HG02938 (cell line): Measurements from ENCODE around the gene LRBA.
"Not testable (repeated sequence)": the region's sequence is repeated elsewhere in the genome, so short reads cannot be mapped to it uniquely, and the experiment has no call there.

Experiments used
- ATAC-seq: cut with Tn5 transposase; IDR thresholded peaks from one replicate; pipeline ENCODE4 v1.9.1; 2021; ENCODE audit warnings: mild to moderate bottlenecking, moderate library complexity; ENCODE audit not compliant: unreplicated experiment

LRBA gene

DNA sequence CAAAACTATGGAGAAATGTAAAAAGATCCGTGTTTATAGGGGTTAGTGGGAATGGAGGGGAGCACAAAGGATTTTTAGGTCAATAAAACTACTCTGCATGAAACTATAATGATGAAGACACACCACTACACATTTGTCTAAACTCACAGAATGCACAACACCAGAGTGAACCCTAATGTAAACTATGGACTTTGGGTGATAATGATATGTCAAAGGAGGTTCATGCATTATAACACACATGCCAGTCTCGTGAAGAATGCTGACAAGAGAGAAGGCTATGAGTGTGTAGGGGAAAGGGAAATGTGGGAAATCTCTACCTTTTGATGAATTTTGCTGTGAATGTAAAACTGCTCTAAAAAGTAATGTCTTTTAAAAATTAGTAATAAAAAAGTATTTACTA, 249.9 kb downstream of the LRBA start:
- no peak for ATAC-seq

DNA sequence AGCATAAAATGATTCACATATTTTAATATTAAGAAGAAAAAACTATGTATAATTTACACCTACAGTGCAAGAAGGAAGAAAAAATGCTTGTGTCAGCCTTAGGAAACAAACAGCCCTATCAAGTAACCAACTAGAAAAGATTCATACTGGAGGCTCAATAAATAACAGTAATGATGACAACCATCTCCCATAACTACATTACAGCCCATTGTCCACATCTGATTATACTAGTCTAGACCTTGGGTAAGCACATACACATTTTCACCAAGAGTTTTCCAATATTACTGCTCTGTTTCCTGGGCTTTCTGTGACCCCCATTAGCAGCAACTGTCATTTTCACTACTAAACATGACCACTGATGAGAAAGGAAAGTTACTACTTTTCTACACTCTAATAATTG, 263.4 kb downstream of the LRBA start:
- no peak for ATAC-seq

DNA sequence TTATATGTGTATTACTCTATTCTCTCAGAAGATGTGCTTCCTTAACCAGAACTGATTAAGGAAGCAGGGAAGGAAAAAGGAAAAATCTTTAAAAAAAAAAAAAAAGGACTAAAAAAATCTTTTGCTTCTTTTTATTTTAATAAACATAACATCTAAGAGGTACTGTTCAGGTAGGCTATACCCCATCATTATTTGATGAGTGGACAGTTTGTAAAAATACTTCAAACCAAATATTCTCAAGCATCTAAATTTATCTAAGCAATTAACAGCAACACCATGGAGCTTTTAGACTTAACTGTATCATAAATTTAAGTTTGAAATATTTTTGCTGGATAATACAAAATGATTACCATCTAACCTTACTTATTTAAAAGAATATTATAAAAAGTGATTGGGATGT, 264.3 kb downstream of the LRBA start:
- ATAC-seq, result no peak

DNA sequence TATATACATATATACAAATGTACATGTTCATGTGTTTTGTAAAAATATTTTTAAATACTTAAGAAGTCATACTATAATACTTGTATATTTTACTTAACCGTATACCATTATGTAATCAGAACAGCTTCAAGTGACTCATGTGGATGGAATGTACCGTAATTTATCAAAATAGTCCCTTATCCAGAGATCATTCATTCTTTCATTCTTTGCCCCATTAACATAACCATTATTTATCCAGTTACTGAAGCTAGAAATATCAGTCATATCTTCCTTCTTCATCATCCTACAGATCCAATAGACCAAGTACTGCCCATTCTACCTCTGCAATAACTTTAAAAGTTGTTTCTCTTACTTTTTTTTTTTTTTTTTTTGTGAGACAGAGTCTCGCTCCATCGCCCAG, 268.9 kb downstream of the LRBA start:
- no peak for ATAC-seq

DNA sequence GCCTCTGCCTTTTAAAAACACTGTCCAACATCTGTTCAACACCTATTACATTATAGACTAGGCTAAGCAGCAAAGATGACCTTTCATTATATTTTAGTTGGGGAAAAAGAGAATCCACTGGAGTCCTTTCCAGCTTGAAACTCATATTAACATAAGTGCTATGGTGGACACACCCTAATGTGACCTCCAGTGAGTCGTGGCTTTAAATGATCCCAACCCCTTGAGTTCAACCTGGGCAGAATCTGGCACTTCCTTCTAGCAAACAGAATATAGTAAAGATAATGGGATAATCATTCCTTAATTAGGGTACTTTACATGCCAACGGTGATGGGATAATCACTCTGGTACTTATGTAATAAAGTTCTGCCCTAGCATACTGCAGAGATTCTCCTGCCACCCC, 270.5 kb downstream of the LRBA start:
- no peak for ATAC-seq

DNA sequence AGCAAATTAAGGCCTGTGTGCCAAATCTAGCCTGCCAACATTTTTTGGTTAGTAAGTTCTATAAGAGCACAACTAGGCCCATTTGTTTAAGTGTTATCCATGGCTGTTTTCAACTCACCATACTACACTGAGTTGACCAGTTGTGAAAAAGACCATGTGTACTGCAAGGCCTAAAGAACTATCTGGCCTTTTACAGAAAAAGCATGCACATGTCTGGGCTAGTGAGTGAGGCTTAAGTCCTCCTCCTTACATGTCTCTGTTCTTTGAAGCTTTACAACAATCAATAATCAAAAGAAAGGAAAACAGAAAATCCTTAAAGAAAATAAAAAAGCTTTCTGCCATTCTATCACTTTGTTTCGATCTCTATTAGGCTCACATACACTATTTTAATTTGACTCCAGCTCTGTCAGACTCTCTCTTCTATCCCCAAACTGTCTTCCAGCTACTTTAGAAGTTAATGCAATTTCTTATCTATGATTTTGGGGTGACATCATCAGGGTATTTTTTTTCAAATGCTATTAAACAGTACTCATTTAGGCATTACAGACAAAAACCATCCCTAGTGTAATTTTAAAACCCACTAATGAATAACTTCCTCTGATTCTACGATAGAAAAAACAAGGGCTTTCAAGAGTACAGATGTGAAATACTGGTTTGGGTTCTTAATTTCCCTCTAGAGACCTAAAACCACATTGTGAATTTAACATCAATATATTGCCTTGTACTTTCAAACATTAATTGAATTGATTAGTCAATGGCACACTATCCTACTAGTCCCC, 271.3 kb downstream of the LRBA start:
- ATAC-seq, result no peak

DNA sequence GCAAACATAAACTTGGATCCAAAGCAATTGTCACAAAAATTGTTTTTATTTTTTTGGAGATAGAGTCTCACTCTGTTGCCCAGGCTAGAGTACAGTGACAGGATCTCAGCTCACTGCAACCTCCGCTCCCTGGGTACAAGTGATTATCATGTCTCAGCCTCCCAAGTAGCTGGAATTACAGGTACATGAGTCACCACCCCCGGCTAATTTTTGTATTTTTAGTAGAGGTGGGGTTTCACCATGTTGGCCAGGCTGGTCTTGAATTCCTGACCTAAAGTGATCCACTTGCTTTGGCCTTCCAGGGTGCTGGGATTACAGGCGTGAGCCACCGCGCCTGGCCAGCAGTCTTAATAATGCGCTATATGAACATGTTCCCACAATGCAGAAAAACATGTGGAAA, 272.2 kb downstream of the LRBA start:
- ATAC-seq, result not testable (repeated sequence)

DNA sequence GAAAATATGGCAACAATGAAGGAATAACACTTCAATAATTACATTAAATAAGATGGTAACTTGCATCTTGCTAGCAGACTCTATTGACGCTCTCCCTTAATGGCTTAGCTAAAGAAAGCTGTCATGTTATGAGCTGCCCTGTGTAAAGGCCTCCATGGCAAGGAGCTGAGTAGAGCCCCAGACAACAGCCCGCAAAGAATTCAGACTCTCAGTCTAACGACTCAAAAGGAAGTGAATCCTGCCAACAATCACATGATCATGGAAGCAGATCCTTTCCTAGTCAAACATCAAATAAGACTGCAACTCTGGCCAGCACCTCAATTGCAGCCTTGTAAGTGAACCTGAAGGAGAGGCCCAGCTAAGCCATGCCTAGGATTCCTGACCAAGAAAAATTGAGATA, 275.5 kb downstream of the LRBA start:
- no peak for ATAC-seq

DNA sequence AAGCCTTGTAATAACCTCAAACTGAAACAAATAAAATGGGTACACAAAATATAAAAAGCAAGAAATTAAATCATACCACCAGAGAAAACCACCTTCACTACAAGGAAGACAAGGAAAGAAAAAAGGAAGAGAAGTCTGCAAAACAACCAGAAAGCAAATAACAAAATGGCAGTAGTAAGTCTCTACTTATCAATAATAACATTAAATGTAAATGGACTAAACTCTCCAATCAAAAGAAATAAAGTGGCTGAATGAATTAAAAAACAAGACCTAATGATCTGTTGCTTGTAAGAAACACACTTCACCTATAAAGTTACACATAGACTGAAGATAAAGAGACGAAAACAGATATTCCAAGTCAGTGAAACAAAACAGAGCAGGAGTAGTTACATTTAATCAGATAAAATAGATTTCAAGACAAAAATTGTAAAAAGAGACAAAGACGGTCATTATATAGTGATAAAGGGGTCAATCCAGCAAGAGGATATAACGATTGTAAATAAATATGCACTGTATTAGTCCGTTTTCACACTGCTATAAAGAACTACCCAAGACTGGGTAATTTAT, 289.0 kb downstream of the LRBA start:
- ATAC-seq, result no peak

DNA sequence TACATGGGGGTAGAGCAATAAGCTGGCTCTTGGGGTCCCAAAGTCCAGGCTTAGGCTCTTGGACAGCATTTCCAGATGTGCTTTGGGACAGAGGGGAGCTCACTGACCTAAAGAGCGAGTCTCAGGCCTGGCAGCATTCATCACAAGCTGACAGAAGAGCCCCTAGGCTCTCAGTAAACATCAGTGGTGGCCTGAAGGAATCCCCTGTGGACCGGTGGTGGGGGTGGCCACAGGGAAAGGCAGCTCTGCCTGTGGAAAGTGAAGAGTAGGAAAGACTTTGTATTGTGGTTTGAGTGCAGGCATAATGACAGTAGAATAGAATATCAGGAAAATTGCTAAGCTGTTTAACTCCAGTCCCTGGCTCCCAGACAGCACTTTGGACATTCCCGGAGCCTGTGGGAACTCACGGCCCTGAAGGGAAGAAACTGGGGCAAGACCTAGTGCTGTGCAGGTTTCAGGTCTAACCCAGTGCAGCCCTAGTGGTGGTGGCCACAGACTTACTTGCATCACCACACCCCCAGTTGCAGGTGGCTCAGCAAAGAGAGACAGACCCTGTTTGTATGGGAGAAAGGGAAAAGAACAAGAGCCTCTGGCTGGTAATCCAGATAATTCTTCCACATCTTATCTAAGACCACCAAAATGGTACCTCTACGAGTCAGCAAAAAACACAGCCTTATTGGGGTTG, 291.2 kb downstream of the LRBA start:
- no peak for ATAC-seq

DNA sequence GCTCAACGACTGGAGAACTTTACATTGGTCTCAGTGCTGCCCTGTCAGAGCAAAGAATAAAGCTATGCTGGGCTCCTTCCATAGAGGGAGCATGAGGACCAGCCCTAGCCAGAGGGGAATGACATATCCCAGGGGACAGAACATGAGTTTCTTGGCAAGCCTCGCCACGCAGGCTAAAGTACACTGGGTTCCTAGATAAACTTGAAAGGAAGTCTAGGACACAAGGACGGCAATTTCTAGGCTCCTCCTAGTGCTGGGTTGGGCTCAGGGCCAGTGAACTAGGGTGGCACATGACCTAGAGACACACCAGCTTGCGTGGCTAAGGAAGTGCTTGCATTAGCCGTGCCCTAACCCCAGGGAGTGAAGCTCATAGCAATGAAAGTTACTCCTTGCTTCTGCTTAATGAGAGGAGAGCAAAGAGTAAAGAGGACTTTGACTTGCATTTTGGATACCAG, 292.1 kb downstream of the LRBA start:
- no peak for ATAC-seq

DNA sequence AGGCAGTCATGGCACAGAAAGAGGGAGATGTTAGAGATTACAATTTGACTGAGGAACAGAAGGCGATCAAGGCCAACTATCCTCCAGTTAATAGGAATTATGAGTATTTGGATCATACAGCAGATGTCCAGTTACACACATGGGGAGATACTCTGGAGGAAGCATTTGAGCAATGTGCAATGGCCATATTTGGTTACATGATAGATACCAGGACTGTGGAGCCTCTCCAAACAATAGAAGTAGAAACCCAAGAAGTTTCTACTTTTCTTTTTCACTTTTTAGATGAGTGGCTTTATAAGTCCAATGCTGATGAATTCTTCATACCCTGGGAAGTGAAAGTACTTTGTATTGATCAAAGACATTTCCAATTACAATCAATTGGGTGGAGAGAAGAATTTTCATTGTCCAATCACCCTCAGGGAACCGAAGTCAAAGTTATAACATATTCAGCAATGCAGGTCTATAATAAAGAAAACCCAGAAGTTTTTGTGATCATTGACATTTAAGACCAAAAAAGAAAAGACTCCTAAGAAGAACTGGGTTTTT, 294.0 kb downstream of the LRBA start:
- ATAC-seq, result no peak

DNA sequence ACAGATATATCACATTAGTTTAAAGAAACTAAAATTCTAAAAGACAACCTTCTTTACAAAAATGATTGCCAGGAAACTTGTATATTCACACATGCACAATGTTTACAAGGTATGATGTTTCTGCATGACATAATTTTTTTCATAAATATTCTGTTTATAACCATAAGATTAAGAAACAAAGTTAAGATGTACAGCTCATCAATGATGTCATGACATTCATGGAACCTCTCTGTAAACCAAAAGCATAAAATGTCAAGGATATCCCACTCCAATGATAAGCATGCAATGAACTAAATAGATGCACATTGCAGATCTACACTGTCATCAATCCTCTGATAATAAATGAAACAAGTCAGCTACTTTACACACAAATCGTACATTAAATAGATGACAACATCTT, 297.1 kb downstream of the LRBA start:
- ATAC-seq, result no peak

DNA sequence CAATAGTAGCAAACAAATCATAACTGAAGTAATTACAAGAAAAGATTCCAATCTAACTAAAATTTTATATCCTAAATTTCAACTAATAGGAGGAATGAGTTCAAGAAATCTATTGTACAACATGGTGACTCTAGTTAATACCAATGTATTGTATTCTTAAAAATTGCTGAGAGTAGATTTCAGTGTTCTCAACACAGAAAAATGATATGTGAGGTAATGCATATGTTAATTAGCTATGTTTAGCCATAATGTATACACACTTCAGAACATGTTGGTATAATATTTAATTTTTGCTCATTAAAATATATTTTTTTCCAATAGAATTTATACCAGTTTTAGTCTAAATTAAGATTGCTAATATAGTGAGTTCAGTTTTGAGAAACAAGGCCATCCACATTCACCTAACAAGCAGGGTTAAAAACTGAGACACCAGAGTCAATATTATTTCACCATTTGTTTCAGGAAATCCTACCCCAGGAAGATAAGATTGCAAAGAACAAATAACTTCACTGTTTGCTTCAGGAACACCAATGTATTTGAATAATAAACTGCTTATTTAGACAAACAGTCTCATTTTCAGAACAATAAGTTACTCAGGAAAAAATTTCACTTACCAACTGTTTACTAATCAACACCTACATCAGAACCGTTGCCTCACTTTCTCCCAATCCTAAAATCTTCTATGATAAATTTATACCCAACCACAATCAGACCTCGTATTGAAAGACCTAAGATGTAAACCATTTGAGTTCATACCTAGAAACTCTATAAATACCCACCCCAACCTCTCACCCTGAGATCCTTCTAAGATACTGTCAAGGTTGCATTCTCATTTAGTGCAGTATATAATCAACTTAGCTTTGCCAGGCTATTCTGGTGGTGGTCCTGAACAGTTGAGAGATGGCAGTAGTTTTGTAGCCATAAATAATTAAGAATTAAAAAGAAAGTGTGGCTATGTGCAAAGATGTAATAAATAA, 300.3 kb downstream of the LRBA start:
- ATAC-seq, result no peak

DNA sequence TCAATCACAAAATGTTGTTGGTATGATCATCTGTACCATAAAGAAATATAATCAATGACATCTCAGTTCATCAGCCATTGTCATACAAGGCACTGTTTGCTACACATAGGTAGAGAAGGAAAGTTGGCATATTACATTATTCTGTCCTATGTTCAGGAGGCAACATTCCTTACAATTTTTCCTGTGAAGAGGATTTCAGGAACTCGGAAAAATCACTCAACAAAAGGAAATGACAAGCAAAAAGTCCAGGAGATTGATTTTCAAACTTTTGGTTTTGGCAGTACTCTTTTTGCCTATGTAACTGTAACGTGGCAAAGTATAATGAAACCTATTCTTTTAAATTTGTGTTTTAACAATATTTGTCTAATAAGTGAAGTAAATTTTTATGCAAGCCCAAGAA, 301.8 kb downstream of the LRBA start:
- ATAC-seq, result no peak

DNA sequence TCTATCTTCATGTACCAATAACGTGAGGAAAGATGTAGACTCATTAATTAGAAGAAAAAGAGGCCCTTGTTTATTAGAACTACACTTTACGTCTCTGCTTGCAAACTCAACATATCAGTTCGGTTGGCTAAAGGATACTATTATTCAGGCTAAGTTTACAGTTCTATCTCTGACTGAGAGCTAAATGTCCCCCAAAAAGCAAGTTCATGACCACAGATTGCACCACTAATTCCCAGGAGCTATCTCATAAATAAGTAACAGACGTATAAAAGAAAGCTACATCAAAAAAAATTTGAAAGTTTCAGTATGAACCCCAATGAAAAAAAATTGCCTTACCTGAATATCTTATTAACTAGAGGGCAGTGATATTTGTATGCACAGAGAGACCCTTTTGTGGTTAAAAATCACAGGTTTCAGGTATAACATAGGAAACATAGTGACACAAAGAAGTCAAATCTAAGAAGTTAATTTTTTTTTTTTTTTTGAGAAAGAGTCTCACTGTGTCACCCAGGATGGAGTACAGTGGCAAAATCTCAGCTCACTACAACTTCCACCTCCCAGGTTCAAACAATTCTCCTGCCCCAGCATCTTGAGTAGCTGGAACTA, 304.2 kb downstream of the LRBA start:
- ATAC-seq, result no peak

DNA sequence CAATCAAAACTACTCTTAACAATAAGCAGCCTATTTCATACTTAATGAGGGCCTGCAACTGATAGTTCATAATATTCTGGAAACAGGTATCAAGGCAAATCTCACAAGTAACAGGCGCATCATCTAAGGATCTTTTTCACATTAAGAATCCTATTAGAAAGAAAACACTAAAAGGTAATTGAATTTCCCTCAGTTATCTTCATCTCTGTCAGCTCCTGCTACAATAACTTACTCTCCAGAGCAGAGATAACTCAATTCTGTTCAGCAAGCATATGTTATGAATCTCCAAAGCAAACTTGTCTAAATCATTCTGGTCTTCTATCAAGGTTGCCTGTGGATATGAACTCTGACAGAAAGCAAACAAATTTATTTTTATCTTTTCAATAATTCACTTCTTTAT, 307.1 kb downstream of the LRBA start:
- no peak for ATAC-seq

DNA sequence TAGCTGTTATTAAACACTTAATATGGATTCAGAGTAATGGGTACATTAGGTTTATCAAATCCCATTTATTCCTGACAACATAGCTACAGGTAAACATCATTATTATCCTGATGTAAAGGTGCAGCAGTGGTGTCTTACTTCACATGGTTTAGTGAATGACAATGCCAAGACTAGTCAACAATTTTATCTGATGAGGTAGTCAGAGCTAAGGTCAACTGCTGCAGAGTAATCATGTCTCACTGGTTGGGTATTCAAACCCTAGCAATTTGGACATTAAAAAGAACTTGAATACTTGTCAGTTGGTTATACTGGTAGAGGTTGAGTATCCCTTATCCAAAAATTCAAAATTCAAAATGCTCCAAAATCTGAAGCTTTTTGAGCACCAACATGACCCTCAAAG, 315.5 kb downstream of the LRBA start:
- ATAC-seq, result no peak

DNA sequence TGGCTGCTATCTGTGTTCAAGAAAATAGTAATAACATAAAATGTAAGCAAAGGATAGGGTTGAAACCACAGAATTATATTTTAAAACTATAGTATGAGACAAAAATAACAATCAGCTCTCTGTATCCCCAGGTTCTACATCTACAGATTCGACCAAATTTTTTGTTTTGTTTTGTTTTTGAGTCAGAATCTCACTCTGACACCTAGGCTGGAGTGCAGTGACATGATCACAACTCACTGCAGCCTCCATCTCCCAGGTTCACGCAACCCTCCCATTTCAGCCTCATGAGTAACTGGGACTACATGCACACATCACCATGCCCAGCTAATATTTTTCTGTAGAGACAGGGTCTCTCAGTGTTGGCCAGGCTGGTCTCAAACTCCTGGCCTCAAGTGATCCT, 319.9 kb downstream of the LRBA start:
- no peak for ATAC-seq

DNA sequence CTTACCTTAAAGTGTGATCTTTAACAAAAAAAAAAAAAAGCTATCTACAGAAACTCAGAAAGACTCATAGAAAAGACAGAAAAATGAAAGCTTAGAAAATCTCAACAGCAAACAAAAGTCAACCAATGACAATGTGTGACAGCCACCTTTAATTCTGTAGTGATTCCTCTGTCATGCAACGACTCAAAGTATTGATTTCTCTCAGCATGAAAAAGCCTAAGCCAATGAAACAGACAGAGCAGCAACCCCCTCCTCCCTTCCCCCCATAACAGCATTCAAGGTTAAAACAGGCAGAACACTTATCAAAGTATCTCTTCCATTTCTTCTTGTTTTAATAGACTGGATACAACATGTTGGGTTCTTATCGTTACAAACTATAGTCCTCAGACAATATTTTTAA, 320.6 kb downstream of the LRBA start:
- ATAC-seq, result no peak
